ENCODE data around the gene RAB29.

RAB29 gene

DNA sequence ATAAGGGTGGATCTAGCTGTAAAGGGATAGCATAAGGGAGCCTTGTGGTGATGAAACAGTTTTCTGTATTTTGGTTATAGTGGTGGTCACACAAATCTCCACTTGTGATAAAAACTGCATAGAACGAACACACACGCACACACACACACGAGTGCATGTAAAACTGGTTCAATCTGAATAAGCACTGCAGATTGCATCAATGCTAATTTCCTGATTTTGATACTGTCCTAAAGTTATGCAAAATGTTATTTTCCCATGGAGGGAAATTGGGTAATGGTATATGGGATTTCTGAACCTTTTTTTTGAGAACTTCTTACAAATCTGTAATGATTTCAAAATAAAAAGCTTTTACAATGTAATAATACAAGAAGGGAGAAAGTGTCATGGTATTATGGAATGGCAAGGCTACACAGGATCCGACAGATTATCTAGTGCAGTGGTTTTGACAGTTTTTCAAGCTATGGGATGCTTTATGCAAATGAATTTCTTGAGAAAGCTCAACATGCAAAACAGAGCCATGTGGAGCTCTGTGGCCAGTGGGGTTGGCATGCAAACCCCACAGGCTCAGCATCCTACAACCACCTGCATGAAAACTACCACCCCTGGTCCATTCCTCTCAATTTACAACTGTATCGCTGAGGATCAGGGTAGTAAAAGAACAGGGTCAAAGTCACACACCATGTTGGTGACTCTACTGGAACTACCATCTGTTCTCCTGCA lies 18.9 kb upstream of the RAB29 start:
- no peak for DNase-seq

DNA sequence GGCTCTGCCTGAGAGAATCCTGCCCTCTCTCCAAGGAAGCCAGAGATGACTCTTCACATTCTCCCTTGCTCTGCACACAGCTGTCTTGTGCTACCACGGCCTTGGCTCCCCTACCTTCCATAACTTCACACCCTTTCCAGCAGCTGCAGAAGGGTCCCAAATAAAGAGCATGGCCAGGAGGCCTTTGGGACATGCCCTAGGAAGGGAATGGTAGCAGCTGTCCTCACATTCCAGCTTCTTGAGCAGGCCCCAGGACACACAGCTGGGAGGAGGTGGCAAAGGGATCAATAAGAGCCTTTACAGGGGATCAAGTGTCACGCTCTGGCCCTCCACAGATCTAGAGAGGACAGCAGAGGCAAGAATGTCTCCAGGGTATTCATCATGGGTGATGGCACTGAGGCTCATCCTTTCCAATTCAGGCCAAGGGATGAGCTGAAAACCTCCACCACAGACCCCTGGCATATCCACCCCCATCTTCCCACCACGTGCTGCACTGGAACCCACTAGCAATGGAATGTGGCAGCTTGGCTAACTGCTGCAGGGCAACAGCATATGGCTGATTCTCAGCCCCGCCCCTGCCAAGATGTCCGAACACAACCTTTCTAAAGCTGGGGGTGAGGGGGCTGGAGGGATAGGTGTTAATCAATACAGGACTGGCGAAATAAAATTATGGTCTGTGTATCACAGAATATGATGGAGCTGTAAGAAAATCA lies 17.8 kb upstream of the RAB29 start:
- no peak for DNase-seq

DNA sequence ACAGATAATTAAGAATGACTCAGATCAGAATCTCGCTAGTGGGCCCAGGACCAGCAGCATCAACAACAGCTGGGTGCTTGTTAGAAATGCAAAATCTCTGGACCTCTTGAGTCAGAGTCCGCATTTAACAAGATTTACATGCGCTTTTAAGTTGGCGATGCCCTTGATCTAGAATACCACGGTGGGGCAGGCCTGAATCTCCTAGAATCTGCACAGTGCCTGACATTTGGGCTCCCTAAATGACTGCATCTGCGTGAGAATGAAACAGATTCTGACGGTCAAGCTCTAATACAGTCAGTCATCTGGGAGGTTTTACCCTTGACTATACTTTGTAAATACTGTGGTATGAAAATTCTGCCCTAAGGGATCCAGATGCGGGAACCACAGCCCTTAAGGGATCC lies 17.2 kb upstream of the RAB29 start:
- no peak for DNase-seq

DNA sequence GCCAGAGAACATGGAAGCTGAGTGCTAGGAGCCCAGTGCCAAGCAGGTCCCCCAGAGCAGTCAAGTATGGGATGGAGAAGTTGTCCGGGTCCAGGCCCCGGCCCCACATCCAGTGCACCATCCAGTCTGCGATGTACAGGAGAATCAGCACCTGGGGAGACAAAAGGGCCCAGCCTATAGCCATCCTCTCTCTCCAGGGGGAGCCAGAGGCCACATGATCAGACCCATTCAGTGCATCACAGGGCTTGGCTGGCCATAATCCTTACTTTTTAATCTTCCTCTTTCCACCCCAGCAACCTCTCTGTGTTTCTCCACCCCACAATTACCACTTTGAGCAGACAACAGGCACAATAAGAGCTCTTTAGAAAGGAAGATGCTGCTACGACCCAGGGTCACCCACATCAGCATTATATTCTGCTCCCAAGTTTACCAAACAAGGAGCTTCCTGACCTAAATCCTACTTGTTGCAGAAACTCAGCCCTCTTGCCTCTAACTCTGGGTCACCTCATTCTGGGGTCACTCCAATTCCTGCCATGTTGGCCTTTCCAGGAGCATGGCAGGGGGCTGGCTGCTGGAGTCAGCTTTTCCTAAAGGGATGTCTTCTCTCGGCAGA lies 16.4 kb upstream of the RAB29 start:
- DNase-seq = no peak

DNA sequence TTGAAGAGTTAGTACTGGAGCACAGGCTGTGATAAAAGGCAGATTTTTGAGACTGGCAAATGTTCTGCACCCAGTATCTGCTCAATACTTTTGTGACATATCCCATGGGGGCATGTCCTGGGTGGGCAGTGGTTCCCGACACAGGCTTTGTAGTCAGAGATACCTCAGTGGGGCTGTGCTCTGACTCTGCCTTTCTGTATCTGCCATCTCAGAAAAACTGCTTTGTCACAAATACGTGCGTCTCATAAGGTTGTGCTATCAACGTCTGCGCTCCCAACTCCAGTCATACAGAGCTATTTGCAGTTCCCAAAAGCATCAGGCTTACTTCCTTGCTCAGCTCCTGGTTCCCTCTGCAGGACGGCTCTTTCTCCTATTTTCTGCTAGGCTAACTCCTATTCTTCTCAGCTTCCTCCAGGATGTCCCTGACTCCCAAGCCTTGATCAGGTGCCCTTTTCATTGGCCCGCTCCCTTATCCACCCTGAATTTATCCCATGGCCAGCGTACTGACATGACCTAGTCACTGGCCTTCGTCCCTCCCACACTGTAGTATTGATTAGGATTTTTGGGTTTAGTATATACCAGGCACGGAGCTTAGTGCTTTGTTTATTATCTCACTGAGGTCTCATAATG lies 12.1 kb upstream of the RAB29 start:
- DNase-seq = no peak

DNA sequence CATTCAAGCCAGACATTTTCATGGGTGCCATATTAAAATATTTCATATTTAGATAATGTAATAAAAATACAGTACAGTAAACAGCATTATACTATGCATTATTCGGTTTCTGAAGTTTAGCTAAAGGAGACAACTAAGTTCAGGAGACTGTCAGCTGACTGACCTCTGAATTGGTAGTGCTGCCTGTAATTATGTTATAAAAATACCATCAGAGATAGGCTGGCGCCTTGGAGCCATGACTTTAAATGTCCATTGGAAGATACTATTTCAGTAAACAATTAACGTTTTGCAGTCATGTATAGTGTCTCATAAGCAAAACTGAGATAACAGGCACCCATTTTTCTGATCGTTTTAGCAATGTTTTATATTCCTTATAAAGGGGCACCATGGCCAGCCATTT lies 11.3 kb upstream of the RAB29 start:
- DNase-seq = no peak

DNA sequence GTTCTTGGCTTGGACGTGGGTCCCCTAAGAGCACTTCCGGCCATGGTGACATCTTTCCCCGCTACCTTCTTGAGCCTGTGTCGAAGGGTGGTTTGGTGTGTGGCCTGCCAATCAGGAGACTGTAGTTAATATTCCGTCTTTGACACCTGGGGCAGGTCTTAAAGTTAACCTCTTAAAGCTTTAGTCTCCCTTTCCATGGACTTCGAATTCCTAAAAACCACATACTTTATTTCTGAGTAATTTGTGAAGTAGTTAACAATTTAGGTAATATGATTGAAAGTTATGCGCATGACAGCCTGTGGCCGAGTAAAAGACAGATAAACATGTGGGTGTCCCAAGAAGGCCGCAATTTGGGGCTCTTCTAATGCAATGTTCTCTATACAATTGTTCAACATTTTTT lies 10.2 kb upstream of the RAB29 start:
- DNase-seq = no peak

DNA sequence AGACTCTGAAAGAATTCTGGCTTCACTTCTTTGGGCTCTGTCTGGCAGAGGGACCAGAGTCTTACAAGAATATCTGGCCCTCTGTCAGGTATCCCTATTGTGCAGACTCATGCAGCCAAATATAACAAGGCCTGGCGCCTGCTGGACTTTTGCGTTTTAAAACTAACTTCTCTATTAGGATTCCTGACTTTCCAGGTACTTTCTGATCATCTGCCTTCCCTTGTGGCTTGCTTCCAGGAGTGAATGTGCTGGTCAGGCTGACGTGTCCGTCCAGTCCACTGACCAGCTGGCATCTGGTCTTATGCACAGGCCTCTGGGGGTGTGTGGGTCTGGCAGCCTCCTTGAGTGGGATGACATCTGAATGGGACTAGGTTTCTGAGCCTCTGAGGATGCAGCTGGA lies 8.6 kb upstream of the RAB29 start:
- DNase-seq = no peak

DNA sequence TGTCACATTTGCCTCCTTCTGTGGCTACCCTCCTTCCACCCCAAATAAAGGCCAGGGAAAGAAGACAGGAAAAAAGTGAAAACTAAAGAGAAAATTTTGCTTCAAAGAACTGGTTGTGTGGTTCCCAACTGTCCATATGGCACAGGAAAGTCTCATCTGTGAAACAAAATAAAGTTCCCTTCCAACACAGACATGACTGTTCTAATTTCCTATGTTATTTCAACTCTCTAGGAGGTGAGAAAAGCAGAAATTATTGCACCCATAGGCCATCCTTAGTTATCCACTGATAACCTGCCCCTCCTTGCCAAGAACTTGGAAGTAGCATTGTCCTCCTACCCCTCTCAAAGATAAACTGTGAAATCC lies 8.1 kb upstream of the RAB29 start:
- DNase-seq = no peak

DNA sequence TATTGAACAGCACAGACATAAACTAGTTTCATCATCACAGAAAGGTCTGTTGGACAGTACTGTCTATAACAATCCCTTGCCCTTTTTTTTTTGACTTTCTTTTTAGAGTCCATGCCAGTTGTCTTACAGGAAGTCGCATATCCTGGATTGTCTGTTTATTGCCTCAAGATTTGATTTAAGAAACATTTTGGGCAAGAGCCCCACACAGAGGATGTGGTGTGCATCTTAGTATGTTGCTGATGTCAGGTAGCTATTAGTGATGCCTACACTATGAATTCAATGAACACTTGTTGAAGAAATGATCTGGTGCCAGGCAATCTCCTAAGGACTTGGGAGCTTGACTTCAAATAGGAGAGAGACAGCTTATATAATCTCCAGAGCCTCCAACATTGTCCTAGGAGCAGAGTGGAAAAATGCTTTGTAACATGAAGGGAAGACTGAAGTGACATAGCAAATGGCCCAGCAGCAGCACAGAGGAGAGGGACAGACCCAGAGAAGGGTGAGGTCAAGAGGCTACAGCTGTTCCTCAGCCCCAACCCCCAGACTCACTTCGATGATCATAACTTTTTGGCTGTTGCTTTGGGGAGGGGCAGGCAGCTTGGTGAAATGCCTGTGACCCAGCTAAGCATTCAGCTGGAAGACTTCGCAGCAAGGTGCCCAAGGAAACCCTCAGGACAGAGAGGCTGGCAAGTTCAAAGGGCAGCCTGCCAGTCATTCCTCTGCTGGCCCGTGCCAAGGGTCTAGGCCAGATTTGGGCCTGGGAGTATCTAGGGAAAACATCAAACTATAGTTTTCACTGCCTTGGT lies 7.5 kb upstream of the RAB29 start:
- no peak for DNase-seq

DNA sequence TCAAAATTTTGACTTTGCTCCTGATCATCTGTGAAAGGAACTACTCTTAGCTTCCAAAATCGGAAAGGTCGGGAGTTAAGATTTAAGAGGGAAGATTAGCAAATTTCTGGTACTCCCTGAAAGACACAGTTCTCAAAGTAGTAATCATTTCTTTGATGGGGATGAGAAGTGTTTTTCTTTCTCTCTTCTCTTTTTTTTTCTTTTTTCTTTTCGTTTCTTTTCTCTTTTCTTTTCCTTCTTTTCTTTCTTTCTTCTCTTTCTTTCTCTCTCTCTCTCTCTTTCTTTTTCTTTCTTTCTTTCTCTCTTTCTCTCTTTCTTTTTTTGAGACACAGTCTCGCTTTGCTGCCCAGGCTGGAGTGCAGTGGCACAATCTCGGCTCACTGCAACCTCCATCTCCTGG lies 5.1 kb upstream of the RAB29 start:
- no peak for DNase-seq

DNA sequence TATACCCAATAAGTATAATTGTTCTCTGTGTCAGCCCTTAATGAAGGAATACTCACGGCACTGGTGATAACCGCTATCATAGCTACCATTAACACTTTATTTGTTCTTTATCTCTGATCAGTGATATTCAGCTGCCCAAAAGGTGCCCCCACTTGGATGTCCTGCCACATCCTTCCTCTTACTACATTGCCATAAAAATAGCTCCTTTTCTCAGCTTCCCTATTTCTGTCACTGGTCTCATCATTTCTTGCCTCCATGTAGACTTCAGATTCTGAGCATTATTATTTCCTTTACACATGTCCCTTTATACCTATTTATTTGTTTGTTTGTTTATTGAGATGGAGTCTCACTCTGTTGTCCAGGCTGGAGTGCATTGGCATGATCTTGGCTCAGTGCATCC lies 2.7 kb upstream of the RAB29 start:
- DNase-seq = no peak

DNA sequence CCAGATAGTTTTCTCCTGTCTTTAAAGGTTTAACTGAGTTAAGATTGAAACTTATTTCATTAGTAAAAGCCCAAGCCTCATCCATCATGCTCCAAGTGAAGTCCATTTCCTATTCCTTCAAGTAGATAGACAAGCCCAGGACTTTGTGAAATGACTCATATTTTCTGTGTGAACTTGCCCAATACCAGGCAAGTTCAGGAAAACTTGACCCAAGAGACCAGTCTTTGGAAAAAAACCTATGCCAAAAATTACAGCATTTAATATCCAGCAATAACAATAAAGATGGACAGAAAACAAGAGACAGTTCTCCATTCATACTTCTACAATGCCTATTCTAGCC lies 405 bp upstream of the RAB29 start:
- no peak for DNase-seq

DNA sequence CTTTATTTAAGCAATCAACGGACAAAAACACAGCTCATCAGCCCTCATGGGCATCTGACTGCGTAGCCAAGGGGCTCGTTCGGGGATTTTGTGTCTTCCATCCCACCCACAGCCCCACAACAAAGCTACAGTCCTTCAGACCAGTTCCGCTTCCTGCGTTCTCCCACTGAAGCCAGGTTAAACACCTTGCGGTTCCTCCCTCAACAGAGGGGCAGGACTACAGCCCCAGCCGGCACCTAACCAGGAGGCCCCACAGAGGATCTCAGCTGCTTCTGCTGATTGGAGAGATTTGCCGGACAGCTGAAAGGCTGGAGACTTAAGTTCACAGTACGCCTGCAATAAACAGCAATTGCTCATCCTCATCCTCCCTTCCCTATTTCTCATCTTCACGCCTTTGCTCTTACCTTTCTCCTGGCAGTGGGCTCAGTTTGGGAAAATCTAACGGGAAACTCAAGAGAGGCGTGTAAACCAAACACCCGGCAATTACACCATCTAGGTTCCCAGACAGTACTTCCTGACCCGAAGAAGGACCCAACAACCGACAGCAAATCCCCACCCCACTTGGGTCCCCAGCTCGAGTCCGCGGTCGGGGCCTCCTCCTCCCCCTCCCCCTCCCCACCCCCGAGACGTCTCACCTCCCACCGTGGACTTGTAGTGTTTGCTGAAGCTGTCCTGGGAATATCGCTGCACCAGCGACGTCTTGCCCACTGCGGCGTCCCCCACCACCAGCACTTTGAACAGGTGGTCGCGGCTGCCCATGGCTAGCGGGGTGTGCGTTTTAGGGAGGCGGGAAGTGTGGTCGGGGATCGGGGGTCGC lies 876 bp downstream of the RAB29 start:
- no peak for DNase-seq

DNA sequence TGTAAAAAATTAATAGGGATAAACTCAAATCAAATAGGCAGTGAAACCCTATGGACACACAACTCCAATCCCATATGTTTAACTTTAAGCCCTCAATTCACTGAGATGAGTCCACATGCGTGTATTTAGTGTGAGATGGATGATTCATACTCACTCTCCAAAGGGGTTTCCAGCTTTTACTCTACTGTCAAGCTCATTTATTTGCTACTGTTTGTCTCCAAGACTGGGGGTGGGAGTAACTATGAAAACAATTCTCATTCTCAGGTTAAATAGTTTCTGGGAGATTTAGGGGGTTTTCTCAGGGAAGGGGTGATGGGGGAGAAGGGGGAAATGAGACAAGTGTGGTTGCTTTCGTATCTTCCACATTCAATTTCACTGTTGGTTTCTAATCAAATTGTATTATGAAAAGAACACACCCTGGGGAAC lies 2.7 kb downstream of the RAB29 start:
- DNase-seq = no peak

DNA sequence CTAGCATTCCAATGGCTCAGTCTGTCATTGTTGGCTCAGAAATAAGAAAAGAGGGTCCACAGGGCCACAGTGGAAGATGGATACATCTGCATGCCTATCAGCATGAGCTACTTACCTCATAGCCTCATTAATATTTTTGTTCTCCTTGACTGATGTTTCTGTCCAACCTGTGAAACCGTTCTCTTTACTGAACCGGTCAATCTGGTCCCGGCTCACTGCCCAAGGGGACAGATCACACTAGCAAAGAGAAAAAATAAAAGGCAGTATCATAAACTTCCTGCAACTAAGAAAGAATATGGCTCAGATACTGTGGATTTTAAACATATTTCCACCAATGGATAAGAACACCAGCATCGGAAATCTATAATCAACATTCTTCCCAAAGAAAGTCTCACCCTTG lies 4.7 kb downstream of the RAB29 start:
- DNase-seq = no peak

DNA sequence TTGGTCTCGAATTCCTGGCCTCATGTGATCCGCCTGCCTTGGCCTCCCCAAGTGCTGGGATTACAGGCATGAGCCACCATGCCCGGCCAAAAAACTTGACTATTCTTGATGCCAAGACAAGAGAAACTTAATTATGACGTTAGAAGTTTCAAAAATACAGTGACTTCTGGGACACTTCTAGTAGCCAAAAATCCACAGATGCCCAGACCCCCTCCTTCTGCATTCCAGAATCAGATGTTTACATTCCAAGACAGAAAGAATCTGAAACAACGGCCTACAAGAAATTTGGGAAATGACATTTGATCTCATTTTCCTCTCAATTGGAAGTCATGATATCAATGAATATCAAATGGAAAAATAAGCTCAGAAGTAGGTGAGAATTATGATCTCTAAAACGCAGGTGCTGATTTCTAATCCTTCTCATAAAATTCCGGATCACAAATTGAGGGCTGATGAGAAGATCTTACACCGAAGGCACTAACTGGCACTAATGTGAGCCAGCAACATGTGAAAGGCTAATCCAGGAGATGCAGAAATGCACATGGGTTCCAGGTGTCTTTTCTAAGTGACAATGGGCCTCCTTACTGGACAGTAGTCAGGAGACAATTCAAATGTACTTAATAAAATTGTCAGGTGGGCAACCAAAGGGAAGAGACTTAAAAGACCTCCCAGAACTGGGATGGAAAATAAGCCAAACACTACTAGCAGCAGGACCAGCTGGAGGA lies 5.5 kb downstream of the RAB29 start:
- no peak for DNase-seq

DNA sequence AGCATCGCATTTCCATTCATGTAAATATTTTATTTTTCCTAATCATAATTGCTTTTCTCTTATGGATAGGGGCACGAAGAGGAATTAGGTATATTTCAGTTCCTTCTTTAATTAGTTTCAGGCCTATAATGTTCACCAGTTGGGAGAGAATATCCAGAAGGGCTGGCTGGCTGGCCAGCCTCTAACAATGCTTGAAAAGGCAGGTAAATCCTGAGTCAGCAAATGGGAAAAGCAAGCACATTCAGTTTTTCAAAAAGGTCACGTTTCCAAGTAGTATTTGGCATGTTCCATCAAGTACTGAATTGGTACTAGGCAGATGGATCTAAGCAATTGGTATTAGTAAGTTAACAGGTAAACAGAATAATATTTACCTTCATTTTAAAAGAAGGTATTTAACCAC lies 8.0 kb downstream of the RAB29 start:
- DNase-seq = no peak

DNA sequence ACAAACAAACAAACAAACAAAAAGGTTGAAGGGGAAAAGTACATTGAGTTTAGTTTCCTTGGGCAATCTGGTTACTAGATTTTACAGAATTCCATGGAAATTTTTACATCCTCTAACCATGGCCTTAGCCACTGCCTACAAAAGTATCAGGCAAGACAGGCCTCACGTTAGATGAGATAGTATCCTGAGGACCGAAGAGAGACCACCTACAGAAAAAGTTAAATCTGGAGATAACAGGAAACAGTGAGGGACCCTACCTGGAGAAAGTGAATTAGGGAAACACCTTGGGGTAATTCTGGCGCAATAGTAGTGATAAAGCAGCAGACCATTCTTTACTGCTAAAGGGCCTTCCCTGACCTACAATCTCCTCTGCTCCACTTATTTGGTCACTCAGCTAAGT lies 8.7 kb downstream of the RAB29 start:
- no peak for DNase-seq

DNA sequence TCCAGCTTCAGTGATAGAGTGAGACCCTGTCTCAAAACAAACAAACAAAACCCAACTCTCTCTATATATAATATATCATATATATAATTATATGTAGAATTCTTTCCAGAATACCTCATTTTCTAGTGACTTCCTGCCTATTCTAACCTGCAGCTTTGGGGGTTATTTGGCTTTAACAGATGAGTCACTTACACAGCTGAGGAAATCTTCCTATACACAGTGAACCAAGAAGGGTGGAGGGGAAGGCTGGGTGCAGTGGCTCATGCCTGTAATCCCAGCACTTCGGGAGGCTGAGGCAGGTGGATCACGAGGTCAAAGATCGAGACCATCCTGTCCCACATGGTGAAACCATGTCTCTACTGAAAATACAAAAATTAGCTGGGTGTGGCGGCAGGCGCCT lies 9.2 kb downstream of the RAB29 start:
- no peak for DNase-seq

DNA sequence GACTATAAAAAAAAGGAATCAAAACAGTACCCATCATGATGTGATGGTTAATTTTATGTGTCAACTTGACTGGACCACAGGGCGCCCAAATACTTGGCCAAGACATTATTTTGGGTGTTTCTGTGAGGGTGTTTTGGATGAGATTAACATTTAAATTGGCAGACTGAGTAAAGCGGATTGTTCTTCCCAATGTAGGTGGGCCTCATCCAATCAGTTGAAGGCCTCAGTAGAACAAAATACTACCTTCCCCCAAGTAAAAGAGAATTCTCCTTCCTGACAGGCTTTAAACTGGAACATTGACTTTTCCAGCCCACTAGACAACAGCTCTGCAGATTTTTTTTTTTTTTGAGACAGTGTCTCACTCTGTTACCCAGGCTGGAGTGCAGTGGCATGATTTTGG lies 10.7 kb downstream of the RAB29 start:
- no peak for DNase-seq

DNA sequence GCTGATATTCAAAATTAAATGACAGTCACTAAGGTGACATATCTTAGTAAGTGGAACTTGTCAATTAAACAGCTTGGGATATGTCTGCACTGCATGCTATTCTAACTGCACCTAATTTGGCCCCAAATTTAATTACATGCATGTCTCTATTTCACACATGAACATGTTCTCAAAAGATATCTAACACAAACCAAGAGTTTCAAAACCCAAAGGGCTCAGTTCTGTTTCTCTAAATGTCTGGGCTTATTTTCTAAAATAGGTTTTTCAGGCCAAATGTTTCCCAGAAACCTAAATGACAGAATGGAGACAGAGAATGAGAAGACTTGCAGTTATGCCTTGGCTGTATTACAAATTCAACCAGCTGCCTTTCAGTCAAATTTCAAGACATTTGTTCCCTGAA lies 11.3 kb downstream of the RAB29 start:
- DNase-seq = no peak

Measured in NCI-H446 treated with DMSO at 0.1 percent for 48 hours (cell line).